Subcutaneous abdominal adipose tissue (tissue), 5 donors: ENCODE results near the gene BCL2A1.
"Not testable (repeated sequence)": the region's sequence is repeated elsewhere in the genome, so short reads cannot be mapped to it uniquely, and the experiment has no call there.

ENCODE experiments used
- H3K27ac ChIP-seq: one replicate; pipeline ENCODE4 v1.7.0; 2013; ENCODE audit warnings: low read depth, mild to moderate bottlenecking, inconsistent platforms, low read length, moderate library complexity
- H3K27me3 ChIP-seq, 5 donors: one replicate each; pipeline ENCODE4 v1.7.0; 2013; ENCODE audit warnings: low read length in 5 of 5, inconsistent platforms in 1 of 5; ENCODE audit not compliant: control insufficient read depth in 5 of 5, insufficient read depth in 4 of 5
- H3K36me3 ChIP-seq, 5 donors: one replicate each; pipeline ENCODE4 v1.7.0; 2013; ENCODE audit warnings: low read length in 5 of 5; ENCODE audit not compliant: control insufficient read depth in 5 of 5, insufficient read depth in 5 of 5
- H3K4me1 ChIP-seq, 5 donors: one replicate each; pipeline ENCODE4 v1.7.0; 2013; ENCODE audit warnings: low read length in 5 of 5, mild to moderate bottlenecking in 3 of 5, moderate library complexity in 1 of 5; ENCODE audit not compliant: control insufficient read depth in 5 of 5, insufficient read depth in 5 of 5
- H3K4me3 ChIP-seq, 5 donors: one replicate each; pipeline ENCODE4 v1.7.0; 2013; ENCODE audit warnings: low read length in 5 of 5, low read depth in 1 of 5
- H3K9ac ChIP-seq, 5 donors: one replicate each; pipeline ENCODE4 v1.7.0; 2013; ENCODE audit warnings: low read length in 5 of 5, mild to moderate bottlenecking in 4 of 5, moderate library complexity in 3 of 5
- H3K9me3 ChIP-seq, 5 donors: one replicate each; pipeline ENCODE4 v1.7.0; 2013; ENCODE audit warnings: low read length in 5 of 5; ENCODE audit not compliant: control insufficient read depth in 5 of 5
- donor health status: healthy.
- donor health status: healthy.
- donor health status: healthy.
- donor health status: healthy.
- donor health status: healthy.

BCL2A1 gene

DNA sequence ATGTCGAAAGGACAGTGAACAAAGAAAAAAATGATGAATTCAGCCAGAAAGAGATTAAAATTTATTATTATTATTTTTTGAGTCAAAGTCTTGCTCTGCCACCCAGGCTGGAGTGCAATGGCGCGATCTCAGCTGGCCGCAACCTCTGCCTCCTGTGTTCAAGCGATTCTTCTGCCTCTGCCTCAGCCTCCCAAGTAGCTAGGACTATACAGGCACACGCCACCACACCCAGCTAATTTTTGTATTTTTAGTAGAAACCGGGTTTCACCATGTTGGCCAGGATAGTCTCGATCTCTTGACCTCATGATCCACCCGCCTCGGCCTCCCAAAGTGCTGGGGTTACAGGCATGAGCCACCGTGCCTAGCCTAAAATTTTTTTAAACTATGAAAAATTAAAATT is 8.1 kb downstream of the BCL2A1 start:
- not testable (repeated sequence) for H3K4me3 ChIP-seq, H3K9me3 ChIP-seq, H3K36me3 ChIP-seq, H3K9ac ChIP-seq, H3K4me1 ChIP-seq, H3K27ac ChIP-seq, H3K27me3 ChIP-seq

- no peaks in the 10 kb centered on the region for H3K9me3 ChIP-seq
- H3K27me3 ChIP-seq: no peaks in the 10 kb centered on the region
- no peak overlapping the region for H3K27ac ChIP-seq
- H3K4me1 ChIP-seq: peaks cover 0 to 5% (median 3%) of the 10 kb centered on the region in 5 donors
- H3K9ac ChIP-seq: no peak overlapping the region
- H3K36me3 ChIP-seq: no peaks in the 10 kb centered on the region
- no peak overlapping the region for H3K4me3 ChIP-seq
Observed at GRCh38 chr15:79962178-79962577, 8.8 kb downstream of the BCL2A1 start.

- Histone ChIP-seq H3K9ac (no peak overlapping the region), H3K36me3 (no peaks in the 10 kb centered on the region), H3K4me3 (no peak overlapping the region), H3K4me1 (peaks cover 0 to 5% (median 3%) of the 10 kb centered on the region in 5 donors), H3K9me3 (no peaks in the 10 kb centered on the region), H3K27me3 (no peaks in the 10 kb centered on the region), H3K27ac (no peak overlapping the region)
Observed at GRCh38 chr15:79960502-79961212, 10.3 kb downstream of the BCL2A1 start.

GRCh38 chr15:79957741-79958140 is 13.3 kb downstream of the BCL2A1 start:
- Histone ChIP-seq H3K4me1 (peaks cover 0 to 8% (median 3%) of the 10 kb centered on the region in 5 donors), H3K4me3 (no peak overlapping the region), H3K27ac (no peak overlapping the region), H3K9me3 (no peaks in the 10 kb centered on the region), H3K27me3 (no peaks in the 10 kb centered on the region), H3K36me3 (no peaks in the 10 kb centered on the region), H3K9ac (no peak overlapping the region)

GRCh38 chr15:79956354-79956939 is 14.5 kb downstream of the BCL2A1 start:
- H3K4me3 ChIP-seq: no peak overlapping the region
- no peaks in the 10 kb centered on the region for H3K9me3 ChIP-seq
- H3K4me1 ChIP-seq: peaks cover 0 to 8% (median 3%) of the 10 kb centered on the region in 5 donors
- no peak overlapping the region for H3K9ac ChIP-seq
- no peak overlapping the region for H3K27ac ChIP-seq
- no peaks in the 10 kb centered on the region for H3K27me3 ChIP-seq
- H3K36me3 ChIP-seq: no peaks in the 10 kb centered on the region

DNA sequence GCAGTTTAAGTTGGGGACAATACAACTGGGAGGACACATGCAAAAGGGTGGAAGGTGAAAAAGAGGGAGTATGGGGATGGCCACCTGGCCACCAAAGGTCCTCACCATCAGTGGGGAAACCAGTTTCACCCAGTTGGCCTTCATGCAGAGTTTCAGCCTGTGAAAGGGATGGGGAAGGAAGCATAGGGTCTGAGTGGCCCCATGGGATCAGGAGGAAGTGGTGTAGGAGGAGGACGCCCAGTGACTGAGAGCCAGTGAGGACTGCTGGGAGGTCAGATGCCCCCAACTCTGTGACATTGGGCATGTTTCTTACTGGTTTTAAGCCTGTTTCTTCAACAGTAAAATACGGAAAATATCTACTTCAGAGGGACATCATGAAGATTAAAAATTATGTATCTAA is 16.3 kb downstream of the BCL2A1 start:
- no peak overlapping the region for H3K27ac ChIP-seq

GRCh38 chr15:79953951-79954444 is 17.0 kb downstream of the BCL2A1 start:
- peaks cover 0 to 4% (median 0%) of the 10 kb centered on the region in 5 donors for H3K4me1 ChIP-seq
- H3K27ac ChIP-seq: no peak overlapping the region
- no peak overlapping the region for H3K4me3 ChIP-seq
- H3K36me3 ChIP-seq: no peaks in the 10 kb centered on the region
- H3K27me3 ChIP-seq: no peaks in the 10 kb centered on the region
- H3K9ac ChIP-seq: no peak overlapping the region
- no peaks in the 10 kb centered on the region for H3K9me3 ChIP-seq

More for the DNA sequence above, 16.3 kb downstream of the BCL2A1 start:
- Histone ChIP-seq H3K4me1 (peaks cover 0 to 4% (median 0%) of the 10 kb centered on the region in 5 donors), H3K4me3 (no peak overlapping the region), H3K9me3 (no peaks in the 10 kb centered on the region), H3K9ac (no peak overlapping the region), H3K27me3 (no peaks in the 10 kb centered on the region), H3K36me3 (no peaks in the 10 kb centered on the region)

GRCh38 chr15:79952329-79952728 is 18.7 kb downstream of the BCL2A1 start:
- Histone ChIP-seq H3K9ac (no peak overlapping the region), H3K27ac (no peak overlapping the region), H3K4me1 (peaks cover 0 to 4% (median 0%) of the 10 kb centered on the region in 5 donors)

DNA sequence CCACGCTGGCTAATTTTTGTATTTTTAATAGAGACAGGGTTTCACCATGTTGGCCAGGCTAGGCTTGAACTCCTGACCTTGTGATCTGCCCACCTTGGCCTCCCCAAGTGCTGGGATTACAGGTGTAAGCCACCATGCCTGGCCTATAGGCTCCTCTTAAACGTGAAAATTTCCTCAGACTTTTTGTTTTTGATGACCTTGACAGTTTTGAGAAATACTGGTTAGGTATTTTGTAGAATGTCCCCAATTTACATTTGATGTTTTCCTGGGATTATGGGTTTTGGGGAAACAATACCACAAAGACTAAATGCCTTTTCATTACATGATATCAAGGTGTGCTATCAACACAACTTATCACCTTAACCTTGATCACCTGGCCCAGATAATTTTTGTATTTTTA is 20.7 kb downstream of the BCL2A1 start:
- no peak overlapping the region for H3K27ac ChIP-seq
- H3K27me3 ChIP-seq: no peaks in the 10 kb centered on the region
- no peak overlapping the region for H3K9ac ChIP-seq
- H3K4me3 ChIP-seq: no peak overlapping the region
- H3K36me3 ChIP-seq: no peaks in the 10 kb centered on the region
- H3K9me3 ChIP-seq: no peaks in the 10 kb centered on the region
- H3K4me1 ChIP-seq: peaks cover 0 to 4% (median 0%) of the 10 kb centered on the region in 5 donors

More at GRCh38 chr15:79952329-79952728, 18.7 kb downstream of the BCL2A1 start:
- Histone ChIP-seq H3K27me3 (no peaks in the 10 kb centered on the region), H3K36me3 (no peaks in the 10 kb centered on the region), H3K9me3 (no peaks in the 10 kb centered on the region), H3K4me3 (no peak overlapping the region)

DNA sequence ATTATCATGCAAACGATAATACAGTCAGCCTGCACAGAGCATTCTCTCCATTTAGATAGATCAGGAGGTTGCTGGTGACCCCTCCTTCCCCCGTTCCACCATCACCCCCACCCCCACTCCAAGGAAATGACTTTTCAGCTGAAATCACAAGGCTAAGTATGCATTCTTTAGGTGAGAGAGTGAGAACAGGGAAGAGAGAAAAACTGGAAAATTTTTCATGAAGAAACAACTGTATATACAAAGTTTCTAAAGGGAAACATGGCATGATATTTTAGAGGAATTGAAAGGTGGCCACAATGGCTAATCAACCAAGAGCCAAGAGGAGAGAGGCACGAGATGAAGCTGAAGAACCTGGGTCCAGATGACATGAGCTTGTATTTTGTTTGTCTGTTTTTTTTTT is 22.2 kb downstream of the BCL2A1 start:
- Histone ChIP-seq H3K4me1 (no peaks in the 10 kb centered on the region), H3K27me3 (no peaks in the 10 kb centered on the region), H3K9me3 (no peaks in the 10 kb centered on the region), H3K4me3 (no peak overlapping the region), H3K27ac (no peak overlapping the region), H3K9ac (no peak overlapping the region), H3K36me3 (no peaks in the 10 kb centered on the region)
